Omental fat pad (tissue), 4 donors: ENCODE results near the gene UGT1A7. TPM values are rescaled to one million over a fixed set of nuclear protein-coding genes. Genes with fewer than 3 reads are reported as not detected.

ENCODE experiments used
- ATAC-seq: fragments of 150-250 bp; one replicate; pipeline ENCODE4 v1.9.1; 2016; ENCODE audit warnings: mild to moderate bottlenecking, moderate library complexity; ENCODE audit not compliant: low FRiP score
- DNase-seq: peaks from one replicate; pipeline ENCODE4 v3.0.0-alpha.2; 2019; ENCODE audit warnings: low spot score
- CTCF ChIP-seq, 3 donors: fragments of 450-650 bp; IDR thresholded peaks; one replicate each; pipeline ENCODE4 v1.5.1; 2016 to 2017; ENCODE audit warnings: antibody characterized with exemption in 3 of 3, mild to moderate bottlenecking in 3 of 3, moderate library complexity in 2 of 3
- total RNA-seq, 4 donors: library from RNA; depleted of rRNA; stranded (reverse); fragments of >200 nt; gene quantifications; one replicate each; pipeline ENCODE4 v1.1.0, GENCODE V29; 2016

Gene UGT1A7
- total RNA-seq, 4 donors from 2014 or later = not detected

- TF ChIP-seq CTCF (IDR thresholded peaks at IDR 0.05) = no peak
- DNase-seq (no peak), ATAC-seq (no peak)
These were observed 92.2 kb downstream of the UGT1A7 start for GRCh38 chr2:233773854-233774253.

GRCh38 chr2:233775414-233775813 is 93.7 kb downstream of the UGT1A7 start:
- no peak for TF ChIP-seq CTCF (IDR thresholded peaks at IDR 0.05)
- ATAC-seq = no peak
- no peak for DNase-seq

GRCh38 chr2:233778030-233778429 is 96.3 kb downstream of the UGT1A7 start, which contains the start of gene MROH2A:
TSS of gene MROH2A (plus strand) at chr2:233778330. CDS start at chr2:233779359, 1,029 bp downstream.
- ATAC-seq = no peak
- no peak for TF ChIP-seq CTCF (IDR thresholded peaks at IDR 0.05)
- DNase-seq = no peak

- DNase-seq (no peak), ATAC-seq (no peak)
- no peak for TF ChIP-seq CTCF (IDR thresholded peaks at IDR 0.05)
These were observed 98.0 kb downstream of the UGT1A7 start for GRCh38 chr2:233779722-233780121.

GRCh38 chr2:233780771-233781170 is 99.1 kb downstream of the UGT1A7 start:
- ATAC-seq = no peak
- TF ChIP-seq CTCF (IDR thresholded peaks at IDR 0.05) = no peak

GRCh38 chr2:233789554-233789953 is 107.9 kb downstream of the UGT1A7 start:
- TF ChIP-seq CTCF (IDR thresholded peaks at IDR 0.05) = no peak
- DNase-seq = no peak
- no peak for ATAC-seq

More at GRCh38 chr2:233780771-233781170, 99.1 kb downstream of the UGT1A7 start:
- no peak for DNase-seq

GRCh38 chr2:233791151-233791882 is 109.6 kb downstream of the UGT1A7 start:
- TF ChIP-seq CTCF (IDR thresholded peaks at IDR 0.05) = no peak
- DNase-seq = no peak
- ATAC-seq = no peak
